KBM-7 (cell line): ENCODE results near the gene ARSG.

Experiments used
- DNase-seq: peaks from one replicate; pipeline ENCODE4 v3.0.0-alpha.2; 2015
- in situ Hi-C: fragments of 300-500 bp; cut with MboI; formaldehyde crosslinking; loops from 2 replicates; pipeline ENCODE4 v1.14.3; 2020; ENCODE audit warnings: low sequenced_read_pairs, low pct_unique_long_range_greater_than_20kb, mixed read lengths

The ARSG gene

GRCh38 chr17:68383443-68384321 lies 92.4 kb downstream of the ARSG start:
- DNase-seq, result peak; percentile 35
- in situ Hi-C loops, result no loop called here

- in situ Hi-C loops, result no loop called here
- DNase-seq, result no peak
Observed at GRCh38 chr17:68384471-68384870, 93.2 kb downstream of the ARSG start.

- in situ Hi-C loops, result no loop called here
- no peak for DNase-seq
Observed at GRCh38 chr17:68384941-68385340, 93.6 kb downstream of the ARSG start.

GRCh38 chr17:68385490-68386215 lies 94.4 kb downstream of the ARSG start:
- DNase-seq, result no peak
- in situ Hi-C loops, result no loop called here

GRCh38 chr17:68387435-68388218 lies 96.3 kb downstream of the ARSG start:
- DNase-seq, result no peak
- in situ Hi-C loops, result no loop called here

- in situ Hi-C loops, result no loop called here
- DNase-seq, result no peak
Observed at GRCh38 chr17:68389041-68389440, 97.7 kb downstream of the ARSG start.

- in situ Hi-C loops, result no loop called here
- no peak for DNase-seq
Observed at GRCh38 chr17:68390888-68391545, 99.7 kb downstream of the ARSG start.

GRCh38 chr17:68391561-68392268 lies 100.4 kb downstream of the ARSG start:
- in situ Hi-C loops, result no loop called here
- no peak for DNase-seq

GRCh38 chr17:68394608-68395331 lies 103.5 kb downstream of the ARSG start:
- DNase-seq, result no peak
- in situ Hi-C loops, result no loop called here

- DNase-seq, result peak; percentile 51
- in situ Hi-C loops, result no loop called here
Observed at GRCh38 chr17:68396226-68397107, 105.2 kb downstream of the ARSG start.

- no peak for DNase-seq
- in situ Hi-C loops, result no loop called here
Observed at GRCh38 chr17:68397108-68397536, 105.8 kb downstream of the ARSG start.

- in situ Hi-C loops, result no loop called here
- DNase-seq, result peak; percentile 43
Observed at GRCh38 chr17:68398691-68399637, 107.7 kb downstream of the ARSG start.

GRCh38 chr17:68399638-68400403 lies 108.5 kb downstream of the ARSG start:
- in situ Hi-C loops, result no loop called here

GRCh38 chr17:68400404-68400735 lies 109.1 kb downstream of the ARSG start:
- in situ Hi-C loops, result no loop called here
- no peak for DNase-seq

More at GRCh38 chr17:68399638-68400403, 108.5 kb downstream of the ARSG start:
- no peak for DNase-seq

- in situ Hi-C loops, result no loop called here
- DNase-seq, result no peak
Observed at GRCh38 chr17:68401288-68401687, 110.0 kb downstream of the ARSG start.
